ENCODE measurements around the gene TBCD. TPM values are rescaled to one million over a fixed set of nuclear protein-coding genes. Genes with fewer than 3 reads are reported as not detected.

Gene TBCD
- total and polyA plus RNA-seq, 9 of the 15 experiments (the other 6 are each of a cell fraction or from before 2014, with no cell fraction given), result 8.9 to 98.5 (median 28.0) TPM

GRCh38 chr17:82754297-82755208 is 2.7 kb downstream of the TBCD start (continued):
- TF ChIP-seq ZBTB11 (CRISPR knock-in tag; IDR thresholded peaks at IDR 0.05), result no peak
- TF ChIP-seq ZNF740 (CRISPR knock-in tag; IDR thresholded peaks at IDR 0.05), result no peak
- TF ChIP-seq ZNF740 (tag; IDR thresholded peaks at IDR 0.05), result no peak
- TF ChIP-seq CBFA2T2 (conservative IDR thresholded peaks at IDR 0.05), result 0 out of 2 replicates have a peak, but pooled peaks have one; percentile 19
- TF ChIP-seq CEBPG (CRISPR knock-in tag; IDR thresholded peaks at IDR 0.05), result no peak
- TF ChIP-seq CEBPG (tag; conservative IDR thresholded peaks at IDR 0.05 in 1 of 2, IDR thresholded peaks at IDR 0.05 in 1 of 2), result no peak
- peak; percentile 42; the same call in 1 of the 2 replicates for TF ChIP-seq PBX2 (CRISPR knock-in tag; IDR thresholded peaks at IDR 0.05; ENCODE audit: low read depth)
- peak; percentile 95 for TF ChIP-seq PBX2 (tag; conservative IDR thresholded peaks at IDR 0.05; ENCODE audit: low read depth)
- TF ChIP-seq ZNF830 (CRISPR knock-in tag; IDR thresholded peaks at IDR 0.05), result no peak
- no peak for TF ChIP-seq POLR3A (IDR thresholded peaks at IDR 0.05; ENCODE audit: borderline replicate concordance, extremely low read depth, insufficient read depth, insufficient read length)
- TF ChIP-seq ZNF232 (CRISPR knock-in tag; IDR thresholded peaks at IDR 0.05), result no peak
- TF ChIP-seq JUNB (CRISPR knock-in tag; conservative IDR thresholded peaks at IDR 0.05), result no peak
- TF ChIP-seq ZNF311 (CRISPR knock-in tag; IDR thresholded peaks at IDR 0.05), result no peak
- TF ChIP-seq ATF6 (CRISPR knock-in tag; IDR thresholded peaks at IDR 0.05), result no peak
- no peak for TF ChIP-seq ZBTB9 (CRISPR knock-in tag; IDR thresholded peaks at IDR 0.05)
